Measurements from ENCODE around the gene KPNA4. TPM values are rescaled to one million over a fixed set of nuclear protein-coding genes. Genes with fewer than 3 reads are reported as not detected.

The KPNA4 gene
- total RNA-seq, 2 experiments from 2014 or later, result 44.9 to 48.4 TPM

DNA sequence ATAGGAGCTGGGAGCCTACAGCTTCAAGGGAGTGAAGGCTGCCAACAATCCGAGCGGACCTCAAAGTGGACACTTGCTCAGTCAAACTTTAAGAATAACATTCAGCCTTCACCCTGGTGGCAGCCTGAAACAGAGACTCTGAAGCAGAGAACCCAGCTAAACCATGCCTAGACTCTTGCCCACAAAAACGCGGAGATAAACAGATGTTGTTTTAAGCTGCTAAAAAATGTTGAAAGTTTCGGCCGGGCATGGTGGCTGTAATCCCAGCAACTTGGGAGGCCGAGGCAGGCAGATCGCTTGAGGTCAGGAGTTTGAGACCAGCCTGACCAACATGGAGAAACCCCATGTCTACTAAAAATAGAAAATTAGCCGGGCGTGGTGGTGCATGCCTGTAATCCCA lies 86.0 kb downstream of the KPNA4 start:
- H3K27me3 Mint-ChIP-seq, result peaks cover 9% of the 10 kb centered on the region
- no peak for DNase-seq
- ChIA-PET CTCF (no interaction called here), POLR2A (no interaction called here)
- no peaks in the 10 kb centered on the region for H3K36me3 Mint-ChIP-seq
- no peak overlapping the region for H3K4me3 Mint-ChIP-seq
- H3K27ac Mint-ChIP-seq, result no peak overlapping the region
- H3K4me1 Mint-ChIP-seq (ENCODE audit: low read depth), result no peaks in the 10 kb centered on the region
- intact Hi-C loops (cut with micrococcal nuclease), result no loop called here
- H3K9me3 Mint-ChIP-seq, result no peaks in the 10 kb centered on the region

- H3K4me1 Mint-ChIP-seq (ENCODE audit: low read depth), result no peaks in the 10 kb centered on the region
- ChIA-PET CTCF (no interaction called here), POLR2A (no interaction called here)
- H3K36me3 Mint-ChIP-seq, result no peaks in the 10 kb centered on the region
- H3K4me3 Mint-ChIP-seq, result no peak overlapping the region
- no peak for DNase-seq
- intact Hi-C loops (cut with micrococcal nuclease), result no loop called here
- H3K9me3 Mint-ChIP-seq, result no peaks in the 10 kb centered on the region
- peaks cover 9% of the 10 kb centered on the region for H3K27me3 Mint-ChIP-seq
- H3K27ac Mint-ChIP-seq, result no peak overlapping the region
Observed at GRCh38 chr3:160478338-160478737, 87.0 kb downstream of the KPNA4 start.

- ChIA-PET POLR2A (no interaction called here), CTCF (no interaction called here)
- H3K4me1 Mint-ChIP-seq (ENCODE audit: low read depth), result no peaks in the 10 kb centered on the region
- no peak overlapping the region for H3K4me3 Mint-ChIP-seq
- no peaks in the 10 kb centered on the region for H3K9me3 Mint-ChIP-seq
- peaks cover 9% of the 10 kb centered on the region for H3K27me3 Mint-ChIP-seq
- DNase-seq, result no peak
- no peak overlapping the region for H3K27ac Mint-ChIP-seq
- intact Hi-C loops (cut with micrococcal nuclease), result no loop called here
- no peaks in the 10 kb centered on the region for H3K36me3 Mint-ChIP-seq
Observed at GRCh38 chr3:160477750-160478149, 87.6 kb downstream of the KPNA4 start.

DNA sequence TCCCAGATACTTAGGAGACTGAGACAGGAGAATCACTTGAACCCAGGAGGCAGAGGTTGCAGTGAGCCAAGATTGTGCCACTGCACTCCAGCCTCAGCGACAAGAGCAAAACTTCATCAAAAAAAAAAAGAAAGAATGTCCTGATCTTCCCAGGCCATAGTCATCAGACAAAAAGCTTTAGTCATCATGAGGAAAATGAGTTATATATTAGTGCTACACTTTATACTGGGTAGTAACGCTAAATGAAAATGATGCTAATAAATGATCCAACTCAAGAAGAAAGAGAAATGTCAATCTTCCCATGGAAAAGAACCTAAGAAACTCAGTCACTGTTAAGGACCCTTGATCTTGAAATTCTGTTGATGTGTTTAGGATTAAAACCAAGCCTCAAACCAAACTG lies 89.5 kb downstream of the KPNA4 start:
- POLR2A ChIA-PET, result no interaction called here
- H3K9me3 Mint-ChIP-seq, result peaks cover 7% of the 10 kb centered on the region

DNA sequence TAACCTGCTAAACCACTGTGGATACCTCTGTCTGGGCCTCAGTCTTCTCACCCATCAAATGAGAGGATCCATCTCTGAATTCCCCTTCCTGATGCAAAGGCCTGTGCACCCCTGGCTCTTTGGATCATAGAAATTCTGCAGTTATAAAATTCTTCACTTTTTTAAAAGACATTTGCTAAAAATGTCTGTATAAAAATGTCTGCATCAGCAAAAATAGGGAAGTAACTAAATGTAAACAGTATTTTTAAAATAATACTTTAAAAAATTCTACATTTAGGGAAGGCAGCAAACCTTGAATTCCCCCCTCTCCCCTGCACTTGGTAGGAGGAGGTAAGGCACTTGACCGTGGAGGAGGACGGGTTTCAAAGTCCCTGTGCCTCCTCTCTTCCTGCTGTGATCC lies 90.2 kb downstream of the KPNA4 start:
- H3K9me3 Mint-ChIP-seq, result peaks cover 13% of the 10 kb centered on the region
- POLR2A ChIA-PET, result no interaction called here
- H3K4me1 Mint-ChIP-seq (ENCODE audit: low read depth), result no peaks in the 10 kb centered on the region
- intact Hi-C loops (cut with micrococcal nuclease), result no loop called here
- H3K4me3 Mint-ChIP-seq, result no peak overlapping the region
- no peak overlapping the region for H3K27ac Mint-ChIP-seq
- no peaks in the 10 kb centered on the region for H3K36me3 Mint-ChIP-seq
- H3K27me3 Mint-ChIP-seq, result peaks cover 10% of the 10 kb centered on the region
- DNase-seq, result no peak
- CTCF ChIA-PET, result no interaction called here

More for the DNA sequence above, 89.5 kb downstream of the KPNA4 start:
- no peak for DNase-seq
- intact Hi-C loops (cut with micrococcal nuclease), result no loop called here
- Mint-ChIP-seq H3K4me3 (no peak overlapping the region), H3K27ac (no peak overlapping the region), H3K27me3 (peaks cover 11% of the 10 kb centered on the region), H3K36me3 (no peaks in the 10 kb centered on the region), H3K4me1 (ENCODE audit: low read depth) (no peaks in the 10 kb centered on the region)
- CTCF ChIA-PET, result no interaction called here

- no peak for DNase-seq
- H3K9me3 Mint-ChIP-seq, result peaks cover 20% of the 10 kb centered on the region
- H3K27me3 Mint-ChIP-seq, result peaks cover 10% of the 10 kb centered on the region
- peaks cover 4% of the 10 kb centered on the region for H3K36me3 Mint-ChIP-seq
- CTCF ChIA-PET, result no interaction called here
- no peak overlapping the region for H3K4me3 Mint-ChIP-seq
- H3K4me1 Mint-ChIP-seq (ENCODE audit: low read depth), result no peaks in the 10 kb centered on the region
- POLR2A ChIA-PET, result no interaction called here
- no peak overlapping the region for H3K27ac Mint-ChIP-seq
- intact Hi-C loops (cut with micrococcal nuclease), result no loop called here
Observed at GRCh38 chr3:160474416-160474838, 90.9 kb downstream of the KPNA4 start.

DNA sequence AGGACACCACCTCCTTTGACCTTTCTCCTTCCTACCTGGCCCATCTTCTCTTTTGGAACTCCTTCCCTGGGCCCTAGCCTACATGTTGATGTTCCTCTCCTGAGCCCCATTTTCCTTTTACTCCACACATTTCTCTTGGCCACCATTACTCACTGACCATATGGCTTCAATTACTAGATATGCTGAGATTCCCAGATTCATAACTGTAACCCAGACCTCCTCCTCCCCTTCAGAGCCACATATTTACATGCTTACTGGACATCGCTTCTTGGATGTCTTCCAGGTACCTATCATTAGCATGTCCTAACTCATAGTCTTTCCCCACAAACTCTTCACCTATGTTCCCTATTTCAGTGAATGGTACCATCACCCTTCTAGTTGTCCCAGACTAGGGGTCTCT lies 91.4 kb downstream of the KPNA4 start:
- DNase-seq, result no peak
- ChIA-PET POLR2A (no interaction called here), CTCF (no interaction called here)
- intact Hi-C loops (cut with micrococcal nuclease), result no loop called here
- H3K27ac Mint-ChIP-seq, result no peak overlapping the region
- H3K27me3 Mint-ChIP-seq, result peaks cover 11% of the 10 kb centered on the region
- no peak overlapping the region for H3K4me3 Mint-ChIP-seq
- H3K36me3 Mint-ChIP-seq, result peaks cover 4% of the 10 kb centered on the region
- H3K4me1 Mint-ChIP-seq (ENCODE audit: low read depth), result no peaks in the 10 kb centered on the region
- H3K9me3 Mint-ChIP-seq, result peaks cover 20% of the 10 kb centered on the region

DNA sequence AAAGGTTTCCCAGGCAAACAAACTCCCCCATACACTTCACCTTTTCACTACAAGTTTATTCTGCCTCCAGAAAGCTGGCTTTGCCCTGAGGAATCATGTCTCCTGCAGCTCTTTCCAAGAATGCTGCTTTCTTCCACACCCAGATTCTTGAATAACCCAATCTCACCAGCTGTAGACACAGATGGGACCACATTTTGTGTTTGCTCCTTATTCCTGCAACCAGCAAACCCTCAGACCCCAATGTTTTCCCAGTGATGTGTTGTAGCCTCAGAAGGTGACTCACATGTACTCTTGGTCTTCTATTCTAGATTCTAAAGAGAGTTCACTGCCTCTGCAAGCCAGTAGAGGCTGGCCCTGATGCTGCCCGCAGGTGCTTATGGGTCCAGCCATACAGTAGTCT lies 92.2 kb downstream of the KPNA4 start:
- ChIA-PET POLR2A (no interaction called here), CTCF (no interaction called here)
- H3K27ac Mint-ChIP-seq, result no peak overlapping the region

GRCh38 chr3:160472344-160472743 lies 93.0 kb downstream of the KPNA4 start:
- ChIA-PET POLR2A (no interaction called here), CTCF (interaction anchor here (0.5 kb wide), 1 partner anchor 15 kb away, joined by 3 read pairs; no protein-coding TSS in a partner anchor)
- Mint-ChIP-seq H3K4me1 (ENCODE audit: low read depth) (no peaks in the 10 kb centered on the region), H3K27ac (no peak overlapping the region), H3K9me3 (peaks cover 20% of the 10 kb centered on the region), H3K36me3 (peaks cover 4% of the 10 kb centered on the region), H3K4me3 (no peak overlapping the region), H3K27me3 (peaks cover 14% of the 10 kb centered on the region)
- intact Hi-C loops (cut with micrococcal nuclease), result no loop called here
- no peak for DNase-seq

More for the DNA sequence above, 92.2 kb downstream of the KPNA4 start:
- H3K27me3 Mint-ChIP-seq, result peaks cover 14% of the 10 kb centered on the region
- H3K4me3 Mint-ChIP-seq, result no peak overlapping the region
- peaks cover 20% of the 10 kb centered on the region for H3K9me3 Mint-ChIP-seq
- intact Hi-C loops (cut with micrococcal nuclease), result no loop called here
- H3K36me3 Mint-ChIP-seq, result peaks cover 4% of the 10 kb centered on the region
- no peak for DNase-seq
- no peaks in the 10 kb centered on the region for H3K4me1 Mint-ChIP-seq (ENCODE audit: low read depth)

DNA sequence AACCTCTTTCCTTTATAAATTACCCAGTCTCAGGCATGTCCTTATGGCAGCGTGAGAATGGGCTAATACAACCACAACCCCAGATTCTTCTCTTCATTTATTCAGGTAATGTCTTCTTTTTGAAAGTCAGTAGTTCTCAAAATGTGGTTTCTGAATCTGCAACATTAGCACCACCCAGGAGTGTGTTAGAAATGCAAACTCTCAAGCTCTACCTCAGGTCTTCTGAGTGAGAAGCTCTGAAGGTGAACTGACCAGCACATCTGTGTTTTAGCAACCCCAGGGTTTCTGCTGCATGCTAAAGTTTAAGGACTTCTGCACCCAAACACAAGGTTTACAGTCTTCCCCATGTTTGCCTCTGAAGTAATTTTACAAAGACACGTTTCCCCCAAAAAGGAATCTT lies 93.5 kb downstream of the KPNA4 start:
- Mint-ChIP-seq H3K4me3 (no peak overlapping the region), H3K36me3 (peaks cover 4% of the 10 kb centered on the region), H3K4me1 (ENCODE audit: low read depth) (no peaks in the 10 kb centered on the region), H3K27me3 (peaks cover 14% of the 10 kb centered on the region), H3K27ac (no peak overlapping the region), H3K9me3 (peaks cover 20% of the 10 kb centered on the region)
- ChIA-PET CTCF (interaction anchor here (0.5 kb wide), 1 partner anchor 15 kb away, joined by 3 read pairs; no protein-coding TSS in a partner anchor), POLR2A (no interaction called here)
- intact Hi-C loops (cut with micrococcal nuclease), result no loop called here
- DNase-seq, result no peak

- intact Hi-C loops (cut with micrococcal nuclease), result no loop called here
- Mint-ChIP-seq H3K9me3 (peaks cover 20% of the 10 kb centered on the region), H3K4me1 (ENCODE audit: low read depth) (no peaks in the 10 kb centered on the region), H3K27ac (no peak overlapping the region), H3K27me3 (peaks cover 12% of the 10 kb centered on the region), H3K4me3 (no peak overlapping the region), H3K36me3 (peaks cover 4% of the 10 kb centered on the region)
- no peak for DNase-seq
- POLR2A ChIA-PET, result no interaction called here
- CTCF ChIA-PET, result no interaction called here
Observed at GRCh38 chr3:160470181-160470580, 95.2 kb downstream of the KPNA4 start.

GRCh38 chr3:160464971-160465370 lies 100.4 kb downstream of the KPNA4 start:
- intact Hi-C loops (cut with micrococcal nuclease), result no loop called here
- H3K27me3 Mint-ChIP-seq, result peaks cover 16% of the 10 kb centered on the region
- CTCF ChIA-PET, result interaction anchor here (0.8 to 1.7 kb wide), 2 partner anchors 10 to 15 kb away, joined by 3 to 4 read pairs; partner anchors contain the start of gene TRIM59
- peaks cover 5% of the 10 kb centered on the region for H3K9me3 Mint-ChIP-seq
- no peak overlapping the region for H3K27ac Mint-ChIP-seq
- H3K4me3 Mint-ChIP-seq, result no peak overlapping the region
- DNase-seq, result no peak
- no peaks in the 10 kb centered on the region for H3K4me1 Mint-ChIP-seq (ENCODE audit: low read depth)
- POLR2A ChIA-PET, result interaction anchor here (0.6 to 1.0 kb wide), 2 partner anchors 15 to 43 kb away, joined by 3 read pairs; no protein-coding TSS in a partner anchor
- peaks cover 4% of the 10 kb centered on the region for H3K36me3 Mint-ChIP-seq

GRCh38 chr3:160464321-160464720 lies 101.0 kb downstream of the KPNA4 start:
- POLR2A ChIA-PET, result interaction anchor here (1.0 kb wide), 1 partner anchor 14 kb away, joined by 3 read pairs; no protein-coding TSS in a partner anchor
- Mint-ChIP-seq H3K9me3 (no peaks in the 10 kb centered on the region), H3K36me3 (no peaks in the 10 kb centered on the region), H3K27ac (no peak overlapping the region), H3K4me1 (ENCODE audit: low read depth) (no peaks in the 10 kb centered on the region), H3K27me3 (peaks cover 16% of the 10 kb centered on the region), H3K4me3 (no peak overlapping the region)
- DNase-seq, result no peak
- CTCF ChIA-PET, result interaction anchor here (0.6 to 1.7 kb wide), 2 partner anchors 15 to 432 kb away, joined by 4 read pairs; partner anchors contain the start of gene TRIM59
- intact Hi-C loops (cut with micrococcal nuclease), result no loop called here

Measured in activated CD4-positive, alpha-beta memory T cell treated with anti-CD3 and anti-CD28 coated beads for 36 hours (primary cell).